H9 (cell line): ENCODE measurements around the gene RAPSN. TPM values are rescaled to one million over a fixed set of nuclear protein-coding genes. Genes with fewer than 3 reads are reported as not detected.

Source experiments
- DNase-seq: peaks from one replicate; pipeline ENCODE4 v3.0.0-alpha.2; 2017
- H2AFZ ChIP-seq: one replicate; pipeline ENCODE4 v1.6.1; 2013; ENCODE audit warnings: mild to moderate bottlenecking, low read length, control low read depth, moderate library complexity
- H2AK5ac ChIP-seq: 2 replicates; pipeline ENCODE4 v1.6.1; 2013; ENCODE audit warnings: low read length, control low read depth, mixed read lengths; ENCODE audit not compliant: insufficient read length
- H2BK120ac ChIP-seq: one replicate; pipeline ENCODE4 v1.6.1; 2013; ENCODE audit warnings: low read depth, mild to moderate bottlenecking, low read length, control low read depth, inconsistent platforms; ENCODE audit not compliant: poor library complexity, severe bottlenecking
- H2BK12ac ChIP-seq: 2 replicates; pipeline ENCODE4 v1.6.1; 2013; ENCODE audit warnings: low read length, control low read depth, mixed read lengths, low read depth; ENCODE audit not compliant: insufficient read length
- H2BK15ac ChIP-seq: 2 replicates; pipeline ENCODE4 v1.6.1; 2013; ENCODE audit warnings: low read depth, low read length, control low read depth
- H2BK20ac ChIP-seq: one replicate; pipeline ENCODE4 v1.6.1; 2013; ENCODE audit warnings: low read depth, mild to moderate bottlenecking, low read length, control low read depth, inconsistent platforms; ENCODE audit not compliant: poor library complexity, severe bottlenecking
- H2BK5ac ChIP-seq: 2 replicates; pipeline ENCODE4 v1.6.1; 2013; ENCODE audit warnings: low read length, control low read depth, mixed read lengths; ENCODE audit not compliant: insufficient read length
- H3K14ac ChIP-seq: 2 replicates; pipeline ENCODE4 v1.6.1; 2013; ENCODE audit warnings: low read length, control low read depth; ENCODE audit not compliant: insufficient read depth
- H3K18ac ChIP-seq: 2 replicates; pipeline ENCODE4 v1.6.1; 2013; ENCODE audit warnings: low read depth, mild to moderate bottlenecking, mixed read lengths, low read length, control low read depth; ENCODE audit not compliant: insufficient read length
- H3K23ac ChIP-seq: 2 replicates; pipeline ENCODE4 v1.6.1; 2013; ENCODE audit warnings: low read length, control low read depth, mixed read lengths, low read depth; ENCODE audit not compliant: insufficient read length
- H3K23me2 ChIP-seq: 2 replicates; pipeline ENCODE4 v1.6.1; 2013; ENCODE audit warnings: low read depth, mild to moderate bottlenecking, mixed read lengths, low read length, control low read depth; ENCODE audit not compliant: insufficient read length, poor library complexity, severe bottlenecking
- H3K27ac ChIP-seq: 2 replicates; pipeline ENCODE4 v1.5.1; 2013; ENCODE audit warnings: low read length, control low read depth, mixed read lengths, low read depth; ENCODE audit not compliant: insufficient read length
- H3K27me3 ChIP-seq: 2 replicates; pipeline ENCODE4 v1.6.1; 2013; ENCODE audit warnings: low read length, control low read depth, inconsistent platforms; ENCODE audit not compliant: insufficient read depth
- H3K4ac ChIP-seq: 2 replicates; pipeline ENCODE4 v1.6.1; 2013; ENCODE audit warnings: low read depth, mild to moderate bottlenecking, control low read depth, inconsistent platforms, low read length, moderate library complexity
- H3K4me1 ChIP-seq: 2 replicates; pipeline ENCODE4 v1.6.1; 2013; ENCODE audit warnings: low read length, control low read depth, inconsistent platforms; ENCODE audit not compliant: insufficient read depth
- H3K4me2 ChIP-seq: 2 replicates; pipeline ENCODE4 v1.6.1; 2013; ENCODE audit warnings: low read length, control low read depth, mixed read lengths; ENCODE audit not compliant: insufficient read length, insufficient read depth
- H3K56ac ChIP-seq: 2 replicates; pipeline ENCODE4 v1.6.1; 2013; ENCODE audit warnings: low read depth, mild to moderate bottlenecking, mixed read lengths, low read length, control low read depth; ENCODE audit not compliant: insufficient read length
- H3K79me1 ChIP-seq: 2 replicates; pipeline ENCODE4 v1.6.1; 2013; ENCODE audit warnings: low read depth, mild to moderate bottlenecking, moderate library complexity, low read length, control low read depth, inconsistent platforms; ENCODE audit not compliant: insufficient read depth, poor library complexity, severe bottlenecking
- H3K79me2 ChIP-seq: 2 replicates; pipeline ENCODE4 v1.6.1; 2013; ENCODE audit warnings: low read length, control low read depth, inconsistent platforms; ENCODE audit not compliant: insufficient read depth
- H3K9ac ChIP-seq: 2 replicates; pipeline ENCODE4 v1.6.1; 2013; ENCODE audit warnings: low read length, control low read depth, mixed read lengths; ENCODE audit not compliant: insufficient read length; ENCODE audit errors: extremely low read depth
- H3K9me3 ChIP-seq: one replicate; pipeline ENCODE4 v1.6.1; 2013; ENCODE audit warnings: low read depth, low read length, inconsistent platforms; ENCODE audit not compliant: control insufficient read depth
- H3T11ph ChIP-seq: one replicate; pipeline ENCODE4 v1.6.1; 2013; ENCODE audit warnings: mild to moderate bottlenecking, low read length, control low read depth, inconsistent platforms
- H4K20me1 ChIP-seq: one replicate; pipeline ENCODE4 v1.6.1; 2013; ENCODE audit not compliant: control insufficient read depth, insufficient read length, insufficient read depth
- H4K5ac ChIP-seq: 2 replicates; pipeline ENCODE4 v1.6.1; 2013; ENCODE audit warnings: low read depth, mild to moderate bottlenecking, mixed read lengths, low read length, control low read depth; ENCODE audit not compliant: insufficient read length
- H4K8ac ChIP-seq: replicated peaks from 2 replicates; pipeline ENCODE4 v1.6.1; 2013; ENCODE audit warnings: low read length, control low read depth, mixed read lengths, low read depth; ENCODE audit not compliant: insufficient read length
- H4K91ac ChIP-seq: 2 replicates; pipeline ENCODE4 v1.6.1; 2013; ENCODE audit warnings: low read depth, mild to moderate bottlenecking, moderate library complexity, mixed read lengths, low read length, control low read depth; ENCODE audit not compliant: insufficient read length
- H3K27ac Mint-ChIP-seq, 3 experiments: 2 replicates in 2 of 3; 3 replicates in 1 of 3; pipeline ENCODE4 v1.8.0; 2020 to 2021; ENCODE audit warnings: mixed read lengths in 3 of 3, mild to moderate bottlenecking in 1 of 3, moderate library complexity in 1 of 3
- H3K27me3 Mint-ChIP-seq: 2 replicates; pipeline ENCODE4 v1.8.0; 2021; ENCODE audit warnings: low read depth, mild to moderate bottlenecking, moderate library complexity, mixed read lengths
- H3K36me3 Mint-ChIP-seq, 3 experiments: 2 replicates in 2 of 3; 3 replicates in 1 of 3; pipeline ENCODE4 v1.8.0; 2020 to 2021; ENCODE audit warnings: low read depth in 3 of 3, mixed read lengths in 3 of 3; ENCODE audit not compliant: insufficient read depth in 1 of 3
- H3K4me1 Mint-ChIP-seq, 2 experiments: 2 replicates each; pipeline ENCODE4 v1.8.0; 2020; ENCODE audit warnings: mixed read lengths in 2 of 2
- H3K4me3 Mint-ChIP-seq, 2 experiments: 2 replicates in 1 of 2; 3 replicates in 1 of 2; pipeline ENCODE4 v1.8.0; 2020 to 2021; ENCODE audit warnings: mild to moderate bottlenecking in 2 of 2, mixed read lengths in 2 of 2, moderate library complexity in 1 of 2
- H3K9me3 Mint-ChIP-seq, 2 experiments: 2 replicates in 1 of 2; 3 replicates in 1 of 2; pipeline ENCODE4 v1.8.0; 2020; ENCODE audit warnings: mild to moderate bottlenecking in 2 of 2, mixed read lengths in 2 of 2, moderate library complexity in 1 of 2
- whole genome bisulfite sequencing: extraction: QIAGEN DNeasy Blood & Tissue Kit; methylation state at CpG from one replicate; pipeline ENCODE4 v1.1.7; 2013; ENCODE audit warnings: missing lambda C conversion rate, low lambda C conversion rate, mixed read lengths; ENCODE audit not compliant: insufficient read length; ENCODE audit errors: extremely low coverage; 5-methylcytosine and 5-hydroxymethylcytosine counted together
- total RNA-seq: library from RNA; stranded (reverse); gene quantifications from 2 replicates; pipeline ENCODE4 v1.2.1, GENCODE V29; 2021
- TF ChIP-seq, protein P1 (sequence below): fragments of 200-600 bp; sonication (generic); conservative IDR thresholded peaks from 3 replicates; pipeline ENCODE4 v1.8.0; 2021; ENCODE audit warnings: antibody characterized with exemption, mild to moderate bottlenecking

The RAPSN gene
- total RNA-seq, 1 experiment from 2014 or later, result 0.48 TPM

GRCh38 chr11:47433157-47433556, 15.8 kb downstream of the RAPSN start:
- no peaks in the 10 kb centered on the region for H3K9me3 ChIP-seq
- H2AK5ac ChIP-seq, result no peak overlapping the region
- H2BK5ac ChIP-seq, result no peak overlapping the region
- no peak overlapping the region for H2BK15ac ChIP-seq
- no peak for DNase-seq
- no peaks in the 10 kb centered on the region for H4K20me1 ChIP-seq
- Mint-ChIP-seq H3K4me3 (no peak overlapping the region), H3K27me3 (no peaks in the 10 kb centered on the region; the same call in 1 of the 2 replicates), H3K27ac (no peak overlapping the region; a peak in 1 of 7 replicates), H3K4me1 (no peaks in the 10 kb centered on the region), H3K9me3 (no peaks in the 10 kb centered on the region; a peak in 1 of 5 replicates), H3K36me3 (no peaks in the 10 kb centered on the region; a peak in 1 of 7 replicates)
- H4K91ac ChIP-seq, result no peak overlapping the region
- H2BK12ac ChIP-seq, result no peak overlapping the region
- H2BK20ac ChIP-seq, result no peak overlapping the region
- no peak overlapping the region for H3K56ac ChIP-seq
- no peak overlapping the region for H3K18ac ChIP-seq
- H3T11ph ChIP-seq, result no peak overlapping the region
- H3K27me3 ChIP-seq, result no peaks in the 10 kb centered on the region
- TF ChIP-seq, protein P1, sequence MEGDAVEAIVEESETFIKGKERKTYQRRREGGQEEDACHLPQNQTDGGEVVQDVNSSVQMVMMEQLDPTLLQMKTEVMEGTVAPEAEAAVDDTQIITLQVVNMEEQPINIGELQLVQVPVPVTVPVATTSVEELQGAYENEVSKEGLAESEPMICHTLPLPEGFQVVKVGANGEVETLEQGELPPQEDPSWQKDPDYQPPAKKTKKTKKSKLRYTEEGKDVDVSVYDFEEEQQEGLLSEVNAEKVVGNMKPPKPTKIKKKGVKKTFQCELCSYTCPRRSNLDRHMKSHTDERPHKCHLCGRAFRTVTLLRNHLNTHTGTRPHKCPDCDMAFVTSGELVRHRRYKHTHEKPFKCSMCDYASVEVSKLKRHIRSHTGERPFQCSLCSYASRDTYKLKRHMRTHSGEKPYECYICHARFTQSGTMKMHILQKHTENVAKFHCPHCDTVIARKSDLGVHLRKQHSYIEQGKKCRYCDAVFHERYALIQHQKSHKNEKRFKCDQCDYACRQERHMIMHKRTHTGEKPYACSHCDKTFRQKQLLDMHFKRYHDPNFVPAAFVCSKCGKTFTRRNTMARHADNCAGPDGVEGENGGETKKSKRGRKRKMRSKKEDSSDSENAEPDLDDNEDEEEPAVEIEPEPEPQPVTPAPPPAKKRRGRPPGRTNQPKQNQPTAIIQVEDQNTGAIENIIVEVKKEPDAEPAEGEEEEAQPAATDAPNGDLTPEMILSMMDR, result no peak
- no peak overlapping the region for H3K23ac ChIP-seq
- H3K4me2 ChIP-seq, result no peak overlapping the region
- H3K23me2 ChIP-seq, result no peaks in the 10 kb centered on the region
- no CpG with 5 or more reads among the region's 3 CpGs for WGBS
- H3K79me1 ChIP-seq, result no peaks in the 10 kb centered on the region
- no peak overlapping the region for H4K8ac ChIP-seq
- H3K79me2 ChIP-seq, result no peaks in the 10 kb centered on the region
- no peaks in the 10 kb centered on the region for H3K4me1 ChIP-seq
- H3K4ac ChIP-seq, result no peak overlapping the region
- H4K5ac ChIP-seq, result no peak overlapping the region
- no peak overlapping the region for H3K27ac ChIP-seq
- no peak overlapping the region for H2AFZ ChIP-seq
- no peak overlapping the region for H2BK120ac ChIP-seq
- H3K14ac ChIP-seq, result no peak overlapping the region
- H3K9ac ChIP-seq, result no peak overlapping the region
